ENCODE data around the gene LDLRAD3. TPM values are rescaled to one million over a fixed set of nuclear protein-coding genes. Genes with fewer than 3 reads are reported as not detected.

Gene LDLRAD3
- total RNA-seq, 2 donors from 2014 or later = 19.2 to 30.6 TPM

- Histone ChIP-seq H3K9me3 (ENCODE audit: control insufficient read depth, low read length) (peaks cover 3% of the 10 kb centered on the region), H3K27ac (ENCODE audit: low read depth, low read length) (no peak overlapping the region), H3K4me1 (ENCODE audit: control insufficient read depth, insufficient read depth, low read length) (no peaks in the 10 kb centered on the region), H3K9ac (ENCODE audit: extremely low read depth, low read length, poor library complexity, severe bottlenecking) (no peak overlapping the region), H3K36me3 (ENCODE audit: control insufficient read depth, insufficient read depth, low read length) (no peaks in the 10 kb centered on the region), H3K4me3 (ENCODE audit: low read length) (no peak overlapping the region), H3K27me3 (ENCODE audit: control insufficient read depth, insufficient read depth, low read length, poor library complexity, severe bottlenecking) (no peaks in the 10 kb centered on the region)
- 89 to 94% methylated on average over 2 to 3 of the region's 3 CpGs for WGBS, 2 experiments (ENCODE audit: insufficient coverage in 1 of 2, insufficient read length in 1 of 2)
- no peak overlapping the region for H3K4me3 Mint-ChIP-seq
- no peak for DNase-seq
- TF ChIP-seq CTCF (conservative IDR thresholded peaks at IDR 0.05) = no peak
- H3K4me1 Mint-ChIP-seq = no peaks in the 10 kb centered on the region
- H3K27me3 Mint-ChIP-seq (ENCODE audit: insufficient read depth) = no peaks in the 10 kb centered on the region
- peaks cover 15% of the 10 kb centered on the region for H3K36me3 Mint-ChIP-seq (ENCODE audit: low read depth)
- H3K9me3 Mint-ChIP-seq = peaks cover 2% of the 10 kb centered on the region
- no peak overlapping the region for H3K27ac Mint-ChIP-seq
Measured at GRCh38 chr11:36214480-36214879, 270.6 kb downstream of the LDLRAD3 start.

GRCh38 chr11:36214976-36215692, 271.3 kb downstream of the LDLRAD3 start:
- no peaks in the 10 kb centered on the region for H3K4me1 ChIP-seq (ENCODE audit: control insufficient read depth, insufficient read depth, low read length)
- H3K4me3 ChIP-seq (ENCODE audit: low read length) = no peak overlapping the region
- no peak for DNase-seq
- H3K27ac ChIP-seq (ENCODE audit: low read depth, low read length) = no peak overlapping the region
- Mint-ChIP-seq H3K4me1 (no peaks in the 10 kb centered on the region), H3K36me3 (ENCODE audit: low read depth) (peaks cover 19% of the 10 kb centered on the region), H3K4me3 (no peak overlapping the region), H3K27ac (no peak overlapping the region), H3K9me3 (peaks cover 6% of the 10 kb centered on the region), H3K27me3 (ENCODE audit: insufficient read depth) (no peaks in the 10 kb centered on the region)
- H3K27me3 ChIP-seq (ENCODE audit: control insufficient read depth, insufficient read depth, low read length, poor library complexity, severe bottlenecking) = no peaks in the 10 kb centered on the region
- H3K9ac ChIP-seq (ENCODE audit: extremely low read depth, low read length, poor library complexity, severe bottlenecking) = no peak overlapping the region
- 91 to 96% methylated on average over 13 of the region's 13 CpGs for WGBS, 2 experiments (ENCODE audit: insufficient coverage in 1 of 2, insufficient read length in 1 of 2)
- no peak for TF ChIP-seq CTCF (conservative IDR thresholded peaks at IDR 0.05)
- no peaks in the 10 kb centered on the region for H3K36me3 ChIP-seq (ENCODE audit: control insufficient read depth, insufficient read depth, low read length)
- H3K9me3 ChIP-seq (ENCODE audit: control insufficient read depth, low read length) = peaks cover 9% of the 10 kb centered on the region

GRCh38 chr11:36215693-36216060, 271.8 kb downstream of the LDLRAD3 start:
- no peak for DNase-seq
- Histone ChIP-seq H3K9me3 (ENCODE audit: control insufficient read depth, low read length) (peaks cover 14% of the 10 kb centered on the region), H3K4me3 (ENCODE audit: low read length) (no peak overlapping the region), H3K9ac (ENCODE audit: extremely low read depth, low read length, poor library complexity, severe bottlenecking) (no peak overlapping the region), H3K27ac (ENCODE audit: low read depth, low read length) (no peak overlapping the region), H3K36me3 (ENCODE audit: control insufficient read depth, insufficient read depth, low read length) (no peaks in the 10 kb centered on the region), H3K27me3 (ENCODE audit: control insufficient read depth, insufficient read depth, low read length, poor library complexity, severe bottlenecking) (no peaks in the 10 kb centered on the region), H3K4me1 (ENCODE audit: control insufficient read depth, insufficient read depth, low read length) (no peaks in the 10 kb centered on the region)
- H3K4me1 Mint-ChIP-seq = no peaks in the 10 kb centered on the region
- no peak overlapping the region for H3K27ac Mint-ChIP-seq
- H3K36me3 Mint-ChIP-seq (ENCODE audit: low read depth) = peaks cover 20% of the 10 kb centered on the region
- 93% methylated on average over 7 of the region's 7 CpGs for WGBS, 2 experiments (ENCODE audit: insufficient coverage in 1 of 2, insufficient read length in 1 of 2)
- H3K4me3 Mint-ChIP-seq = no peak overlapping the region
- peaks cover 11% of the 10 kb centered on the region for H3K9me3 Mint-ChIP-seq
- no peak for TF ChIP-seq CTCF (conservative IDR thresholded peaks at IDR 0.05)
- no peaks in the 10 kb centered on the region for H3K27me3 Mint-ChIP-seq (ENCODE audit: insufficient read depth)
